HG03045 (cell line): ENCODE results near the gene CNOT1.

Source experiments
- ATAC-seq: cut with Tn5 transposase; IDR thresholded peaks from one replicate; pipeline ENCODE4 v1.9.1; 2021; ENCODE audit warnings: mild to moderate bottlenecking, moderate library complexity; ENCODE audit not compliant: unreplicated experiment

CNOT1 gene

DNA sequence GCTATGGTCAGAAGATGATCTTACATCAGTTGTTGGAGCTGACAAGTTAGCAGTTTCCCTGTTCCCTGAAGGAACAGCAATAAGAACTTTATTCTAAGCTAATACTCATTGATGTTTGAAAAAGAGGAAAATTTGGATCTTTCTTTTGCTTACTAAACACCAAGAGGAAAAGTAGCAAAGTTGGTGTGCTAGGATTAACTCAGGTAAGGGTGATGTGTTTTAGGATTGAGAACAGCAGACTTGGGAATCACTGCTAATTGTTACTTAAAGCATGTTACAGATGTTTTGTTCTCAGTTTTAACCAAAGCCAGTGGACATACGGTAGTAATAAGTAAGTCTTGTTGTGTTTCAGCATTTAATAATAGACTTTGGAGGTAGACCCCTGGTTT lies 110.7 kb downstream of the CNOT1 start:
- no peak for ATAC-seq

DNA sequence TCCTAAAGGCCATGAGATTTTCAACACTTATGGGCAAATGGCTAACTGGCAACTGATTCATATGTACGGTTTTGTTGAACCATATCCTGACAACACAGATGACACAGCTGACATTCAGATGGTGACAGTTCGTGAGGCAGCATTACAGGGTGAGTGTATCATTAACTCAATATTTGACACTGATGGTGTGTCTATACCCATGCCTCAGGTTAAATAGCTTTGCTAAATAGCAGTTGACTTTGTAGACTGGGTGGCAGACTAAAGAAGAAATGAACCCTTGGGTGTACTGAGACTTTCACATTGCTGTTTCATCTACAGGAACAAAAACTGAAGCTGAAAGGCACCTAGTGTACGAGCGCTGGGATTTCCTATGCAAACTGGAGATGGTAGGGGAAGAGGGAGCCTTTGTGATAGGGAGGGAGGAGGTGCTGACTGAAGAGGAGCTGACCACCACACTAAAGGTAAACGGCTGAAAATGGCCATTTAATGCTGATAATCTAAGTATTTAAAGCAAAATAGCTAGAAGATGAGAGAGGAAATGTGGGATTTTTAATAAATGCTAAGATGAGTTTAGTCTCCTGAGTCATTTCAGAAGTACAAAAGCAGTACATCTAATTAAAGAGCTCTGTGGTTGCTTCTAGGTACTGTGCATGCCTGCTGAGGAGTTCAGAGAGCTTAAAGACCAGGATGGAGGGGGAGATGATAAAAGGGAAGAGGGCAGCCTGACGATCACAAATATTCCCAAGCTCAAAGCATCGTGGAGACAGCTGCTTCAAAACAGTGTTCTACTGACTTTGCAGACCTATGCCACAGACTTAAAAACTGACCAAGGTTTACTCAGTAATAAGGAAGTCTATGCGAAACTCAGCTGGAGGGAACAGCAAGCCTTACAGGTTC lies 111.3 kb downstream of the CNOT1 start:
- ATAC-seq, result peak; percentile 20

DNA sequence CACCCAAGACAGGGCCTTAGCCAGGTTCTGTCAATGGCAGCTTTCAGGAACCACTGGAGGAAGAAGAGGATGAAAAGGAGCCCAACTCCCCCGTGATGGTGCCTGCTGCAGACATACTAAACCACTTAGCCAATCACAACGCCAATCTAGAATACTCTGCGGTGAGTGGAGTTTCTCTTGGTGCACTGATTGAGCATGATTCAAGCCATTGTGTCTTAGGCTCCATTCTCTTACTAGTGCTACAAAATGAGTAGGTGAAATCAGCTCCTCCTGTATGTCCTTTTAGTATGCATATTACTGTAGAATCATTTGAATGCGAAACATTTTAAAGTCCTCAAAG lies 112.9 kb downstream of the CNOT1 start:
- no peak for ATAC-seq

- peak; percentile 40 for ATAC-seq
Observed at GRCh38 chr16:58515871-58516767, 113.5 kb downstream of the CNOT1 start.

- peak; percentile 78 for ATAC-seq
Observed at GRCh38 chr16:58515125-58515870, 114.3 kb downstream of the CNOT1 start, which contains the start of gene SETD6. Gene SETD6, plus strand, starts transcription at chr16:58515517. Its CDS starts 21 bp downstream, at chr16:58515538.

DNA sequence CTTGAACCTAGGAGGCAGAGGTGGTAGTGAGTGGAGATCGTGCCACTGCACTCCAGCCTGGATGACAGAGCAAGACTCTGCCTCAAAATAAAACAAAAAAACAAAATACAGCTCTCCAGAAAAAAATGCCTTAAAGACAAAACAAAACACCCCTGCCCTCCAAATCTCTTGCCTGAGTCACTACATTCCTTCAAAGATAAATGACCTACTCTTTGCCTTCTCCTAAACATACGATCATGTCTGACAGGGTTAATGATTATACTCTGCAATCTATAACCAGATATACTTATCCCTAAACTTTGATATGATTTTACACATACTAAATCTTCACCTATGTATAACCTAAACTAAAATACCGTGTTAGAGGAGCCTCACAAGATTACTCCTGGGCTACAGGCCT lies 115.8 kb downstream of the CNOT1 start:
- ATAC-seq, result no peak

DNA sequence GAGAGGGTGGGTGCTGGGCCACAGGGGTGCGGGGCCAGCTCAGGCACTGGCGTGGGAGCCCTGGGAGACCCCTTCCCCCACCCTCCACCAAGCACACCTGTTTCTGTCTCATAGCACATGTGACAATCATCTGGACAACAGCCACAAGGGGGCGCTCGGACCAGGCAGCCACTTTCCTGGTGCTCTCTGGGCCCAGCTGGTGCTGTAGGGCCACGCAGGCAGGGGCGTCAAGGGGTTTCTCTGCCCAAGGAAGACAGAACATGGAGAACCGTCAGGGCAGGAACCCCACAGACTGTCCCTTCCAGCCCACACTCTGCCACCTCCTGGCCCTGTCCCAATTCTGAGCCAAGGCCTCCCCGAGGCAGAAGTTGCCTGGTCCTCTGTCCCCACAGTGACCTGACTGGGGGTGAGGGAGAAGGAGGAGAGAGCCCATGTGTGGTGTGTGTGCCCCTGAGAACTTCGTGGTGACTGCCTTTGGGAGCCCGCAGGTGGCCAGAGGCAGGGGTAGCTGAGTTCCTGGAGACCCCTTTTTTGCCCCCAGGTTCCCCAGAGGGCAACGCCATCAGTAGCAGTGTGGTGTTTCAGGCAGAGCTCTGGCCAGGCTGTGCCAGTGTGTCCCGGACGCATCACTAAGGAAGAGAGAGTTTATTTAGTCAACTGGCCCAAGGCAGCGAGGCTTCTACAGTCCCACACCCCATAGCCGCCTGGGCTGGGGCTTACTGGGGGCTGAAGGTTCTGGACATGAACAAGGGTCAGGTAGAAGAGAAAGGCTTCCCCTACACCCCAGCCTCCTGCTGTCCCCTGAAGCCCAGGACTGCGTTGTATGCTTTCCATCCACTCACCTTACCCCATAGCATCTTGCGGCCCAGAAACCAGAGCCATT lies 117.5 kb downstream of the CNOT1 start:
- peak; percentile 27 for ATAC-seq

GRCh38 chr16:58510776-58511628 lies 118.6 kb downstream of the CNOT1 start:
- no peak for ATAC-seq

- no peak for ATAC-seq
Observed at GRCh38 chr16:58510097-58510775, 119.4 kb downstream of the CNOT1 start.

GRCh38 chr16:58509256-58510096 lies 120.2 kb downstream of the CNOT1 start:
- ATAC-seq, result no peak

GRCh38 chr16:58508671-58509251 lies 120.9 kb downstream of the CNOT1 start:
- ATAC-seq, result no peak

- no peak for ATAC-seq
Observed at GRCh38 chr16:58507963-58508670, 121.5 kb downstream of the CNOT1 start.

DNA sequence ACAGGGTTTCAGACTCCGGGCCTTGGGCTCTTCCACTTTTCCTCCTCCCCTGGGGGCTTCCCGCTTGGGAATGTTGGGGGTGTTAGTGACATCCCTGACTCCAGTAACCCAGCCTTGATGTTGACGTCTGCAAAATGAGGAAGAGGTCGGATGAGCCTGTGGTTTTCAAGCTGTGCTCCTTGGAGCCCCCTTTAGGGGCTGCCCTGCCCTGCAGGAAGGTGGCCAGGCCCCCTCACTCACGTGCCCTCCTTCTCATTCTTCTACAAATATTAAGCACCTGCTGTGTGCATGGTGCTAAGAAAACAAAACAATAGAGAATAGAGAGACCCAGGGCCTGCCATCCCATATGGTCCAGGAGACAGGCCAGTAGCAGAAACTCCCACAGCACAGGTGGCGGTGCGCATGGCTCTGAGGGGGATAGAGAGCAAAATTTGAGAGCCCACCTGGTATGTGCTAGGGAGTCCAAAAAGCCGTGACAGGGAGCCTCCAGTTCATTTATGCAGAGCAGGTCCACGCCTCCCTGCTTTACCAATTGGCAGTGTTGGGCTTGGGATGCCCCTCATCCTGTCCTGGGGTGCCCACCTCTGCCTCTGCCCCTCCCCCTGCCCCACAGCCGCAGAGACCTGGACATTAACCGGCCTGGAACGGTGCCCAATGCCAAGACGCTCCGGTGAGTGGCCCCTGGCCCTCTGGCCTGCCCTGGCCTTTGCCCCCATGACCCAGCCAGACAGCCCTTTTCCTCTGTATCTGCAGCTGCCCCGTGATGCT lies 122.2 kb downstream of the CNOT1 start:
- no peak for ATAC-seq

GRCh38 chr16:58506241-58507194 lies 123.1 kb downstream of the CNOT1 start:
- ATAC-seq, result no peak
